Measurements from ENCODE around the gene MPZL1. TPM values are rescaled to one million over a fixed set of nuclear protein-coding genes. Genes with fewer than 3 reads are reported as not detected.

Gene MPZL1
- total RNA-seq, 4 donors from 2014 or later, result 44.5 to 72.6 (median 53.7) TPM

- TF ChIP-seq CTCF (IDR thresholded peaks at IDR 0.05; ENCODE audit: low read depth), result no peak
Observed at GRCh38 chr1:167695756-167696561, 25.8 kb upstream of the MPZL1 start.

DNA sequence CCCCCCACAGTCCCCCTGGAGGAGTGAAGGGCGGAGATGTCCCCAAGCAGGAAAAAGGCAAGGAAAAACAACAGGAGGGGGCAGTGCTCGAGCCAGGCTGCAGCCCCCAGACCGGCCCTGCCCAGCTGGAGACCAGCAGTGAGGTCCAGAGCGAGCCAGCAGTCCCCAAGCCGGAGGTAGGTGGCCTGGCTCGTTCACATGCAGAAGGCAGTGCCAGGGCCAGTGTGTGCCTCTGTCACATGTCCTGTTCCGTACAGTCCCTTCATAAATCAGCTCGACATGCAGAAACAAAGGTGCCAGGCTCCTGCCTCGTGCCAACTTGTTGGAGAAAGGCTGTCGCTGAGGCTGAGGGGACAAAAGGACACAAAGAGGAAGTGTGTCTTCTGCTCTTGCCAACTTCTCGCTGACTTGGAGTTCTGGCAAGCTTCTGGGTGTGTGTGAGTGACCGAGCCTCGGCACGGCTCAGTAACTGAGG, 24.1 kb upstream of the MPZL1 start:
- TF ChIP-seq CTCF (IDR thresholded peaks at IDR 0.05; ENCODE audit: low read depth), result no peak

GRCh38 chr1:167698313-167698712, 23.5 kb upstream of the MPZL1 start:
- TF ChIP-seq CTCF (IDR thresholded peaks at IDR 0.05; ENCODE audit: low read depth), result no peak

- no peak for TF ChIP-seq CTCF (IDR thresholded peaks at IDR 0.05; ENCODE audit: low read depth)
Observed at GRCh38 chr1:167701510-167701909, 20.3 kb upstream of the MPZL1 start.

DNA sequence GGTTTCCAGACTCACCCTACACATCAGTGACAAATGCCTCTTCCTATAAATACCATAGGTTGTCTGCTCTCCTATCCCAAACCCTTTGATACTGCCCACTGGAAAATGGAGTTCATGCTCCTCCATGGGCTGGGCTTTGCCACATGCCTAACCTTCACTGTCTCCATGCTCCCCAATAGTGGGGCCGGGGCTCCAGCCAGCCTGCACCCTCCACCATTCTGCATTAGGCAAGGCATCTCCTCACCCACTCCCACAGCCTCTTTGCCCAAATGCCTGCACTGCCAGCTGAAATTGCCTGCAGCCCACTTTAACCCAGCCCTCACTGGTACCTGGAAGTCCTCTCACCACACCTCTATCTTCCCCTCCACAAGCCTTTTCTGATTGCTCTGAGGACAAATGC, 18.2 kb upstream of the MPZL1 start:
- TF ChIP-seq CTCF (IDR thresholded peaks at IDR 0.05; ENCODE audit: low read depth), result no peak

DNA sequence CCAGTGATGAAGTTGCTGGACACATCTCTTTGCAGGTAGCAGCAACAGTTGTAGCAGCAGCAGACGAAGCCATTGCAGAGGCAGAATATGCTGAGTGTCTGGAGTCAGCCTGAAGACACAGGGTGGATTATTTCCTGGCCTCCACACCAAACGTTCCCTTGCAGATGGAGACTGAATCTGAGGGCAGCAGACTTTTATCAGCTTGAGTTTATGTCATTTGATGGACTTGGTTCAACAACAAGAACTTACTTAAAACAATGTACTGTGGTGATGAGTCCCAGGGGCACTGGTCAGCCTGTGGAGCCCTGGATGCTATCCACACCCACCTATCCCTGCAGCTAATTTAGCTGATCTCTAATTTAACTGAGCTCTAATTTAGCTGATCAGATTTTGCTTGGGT, 17.1 kb upstream of the MPZL1 start:
- no peak for TF ChIP-seq CTCF (IDR thresholded peaks at IDR 0.05; ENCODE audit: low read depth)

DNA sequence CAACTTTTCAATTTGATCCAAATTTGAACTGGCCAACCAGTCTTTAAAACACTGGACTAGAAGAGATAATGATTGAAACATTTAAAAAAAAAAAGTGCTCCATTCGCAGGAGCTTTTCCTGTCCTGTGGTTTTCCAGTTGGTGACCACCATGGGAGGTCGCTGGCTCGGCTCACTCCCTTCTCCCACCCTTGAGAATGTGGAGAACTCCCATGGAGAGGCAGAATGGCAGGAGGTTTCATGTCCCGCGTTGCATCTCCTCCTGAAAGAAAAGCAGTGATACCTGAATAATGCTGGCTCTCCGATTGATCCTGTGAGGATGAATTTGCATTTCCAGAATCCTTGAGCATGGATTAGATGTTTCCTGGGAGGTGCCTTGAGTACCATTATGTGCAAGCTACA, 16.5 kb upstream of the MPZL1 start:
- TF ChIP-seq CTCF (IDR thresholded peaks at IDR 0.05; ENCODE audit: low read depth), result no peak

All from subcutaneous adipose tissue (tissue), 4 donors.